HCT116 (cell line): ENCODE data around the gene ACTBL2. TPM values are rescaled to one million over a fixed set of nuclear protein-coding genes. Genes with fewer than 3 reads are reported as not detected.

ENCODE experiments used
- ATAC-seq: fragments of 200-7000 bp; cut with Tn5 transposase; 2 replicates; pipeline ENCODE4 v1.9.1; 2020; ENCODE audit warnings: mild to moderate bottlenecking, moderate library complexity
- BruUV-seq: library from RNA; stranded (reverse); fragments of 400-500 nt; replicated peaks from 2 replicates; lab custom pipeline; 2021; lab: Mats Ljungman, UMichigan
- CTCF ChIA-PET: fragments of 300-600 bp; sonication (Branson Sonifier 250); formaldehyde crosslinking; loops from one replicate; lab custom pipeline; 2021; ENCODE audit warnings: antibody characterized with exemption; lab: Charles Lee
- POLR2A ChIA-PET: fragments of 300-600, 350-600 bp; sonication (Branson Sonifier 250); formaldehyde crosslinking; loops from one replicate; lab custom pipeline; 2021; ENCODE audit warnings: antibody characterized with exemption; lab: Charles Lee
- RAD21 ChIA-PET, 2 experiments: fragments of 300-600 bp; sonication (Branson Sonifier 250); formaldehyde crosslinking; loops; one replicate each; lab custom pipeline; 2023; ENCODE audit warnings: low total read pairs in 2 of 2; ENCODE audit not compliant: uncharacterized antibody in 2 of 2, unreplicated experiment in 2 of 2, low non-redundant PET in 1 of 2; lab: Charles Lee
- DNase-seq: peaks from one replicate; pipeline ENCODE4 v3.0.0-alpha.2; 2010; ENCODE audit warnings: low read depth, low spot score
- H2AFZ ChIP-seq: fragments of 200-600 bp; shearing (Covaris generic), sonication (generic); 2 replicates; pipeline ENCODE4 v1.6.1; 2017; ENCODE audit warnings: low read depth, mixed run types, mixed read lengths, antibody characterized with exemption, low read length; ENCODE audit not compliant: poor library complexity, severe bottlenecking
- H3K27ac ChIP-seq: 2 replicates; pipeline ENCODE4 v1.5.1; 2012; ENCODE audit warnings: low read depth, low read length
- H3K27me3 ChIP-seq: fragments of 200-600 bp; sonication (generic); 2 replicates; pipeline ENCODE4 v1.6.1; 2016; ENCODE audit warnings: mixed run types, low read length, mixed read lengths; ENCODE audit not compliant: insufficient read depth
- H3K36me3 ChIP-seq, 2 experiments: fragments of 200-500 bp in 1 of 2; fragments of 200-600 bp in 1 of 2; sonication (Bioruptor generic) in 1 of 2; sonication (generic) in 1 of 2; 2 replicates each; pipeline versions ENCODE4 v1.5.1 to v1.6.1; 2014 to 2016; ENCODE audit warnings: low read length in 2 of 2, inconsistent platforms in 1 of 2, mixed read lengths in 1 of 2, mixed run types in 1 of 2; ENCODE audit not compliant: insufficient read depth in 2 of 2, control insufficient read depth in 1 of 2
- H3K4me1 ChIP-seq, 2 experiments: fragments of 200-600 bp in 1 of 2; sonication (generic) in 1 of 2; 2 replicates each; pipeline versions ENCODE4 v1.5.1 to v1.6.1; 2012 to 2017; ENCODE audit warnings: low read length in 2 of 2, inconsistent platforms in 1 of 2, mild to moderate bottlenecking in 1 of 2, mixed read lengths in 1 of 2, mixed run types in 1 of 2, moderate library complexity in 1 of 2; ENCODE audit not compliant: insufficient read depth in 2 of 2, control insufficient read depth in 1 of 2
- H3K4me2 ChIP-seq: fragments of 200-600 bp; sonication (generic); 2 replicates; pipeline ENCODE4 v1.6.1; 2017; ENCODE audit warnings: mixed run types, low read length, mixed read lengths
- H3K4me3 ChIP-seq, 2 experiments: fragments of 200-600 bp in 1 of 2; sonication (generic) in 1 of 2; replicated peaks in 1 of 2; 2 replicates each; pipeline ENCODE4 v1.5.1; 2011 to 2016; ENCODE audit warnings: low read length in 2 of 2, control low read depth in 1 of 2, low read depth in 1 of 2, mild to moderate bottlenecking in 1 of 2, mixed read lengths in 1 of 2, mixed run types in 1 of 2
- H3K79me2 ChIP-seq: fragments of 200-600 bp; sonication (generic); 2 replicates; pipeline ENCODE4 v1.6.1; 2017; ENCODE audit warnings: mild to moderate bottlenecking, mixed run types, low read length, moderate library complexity, mixed read lengths; ENCODE audit not compliant: insufficient read depth
- H3K9ac ChIP-seq: fragments of 200-600 bp; sonication (generic); 2 replicates; pipeline ENCODE4 v1.6.1; 2016; ENCODE audit warnings: low read length, mixed read lengths
- H3K9me2 ChIP-seq: fragments of 200-600 bp; sonication (generic), shearing (Covaris generic); 2 replicates; pipeline ENCODE4 v1.6.1; 2017; ENCODE audit warnings: mixed run types, mild to moderate bottlenecking, moderate library complexity; ENCODE audit not compliant: insufficient read depth
- H3K9me3 ChIP-seq, 2 experiments: fragments of 200-500 bp in 1 of 2; fragments of 200-600 bp in 1 of 2; sonication (Bioruptor generic) in 1 of 2; sonication (generic) in 1 of 2; 2 replicates each; pipeline ENCODE4 v1.6.1; 2014 to 2017; ENCODE audit warnings: low read length in 2 of 2, mixed read lengths in 2 of 2, inconsistent platforms in 1 of 2, low read depth in 1 of 2, mild to moderate bottlenecking in 1 of 2, mixed run types in 1 of 2, moderate library complexity in 1 of 2; ENCODE audit not compliant: control insufficient read depth in 1 of 2, insufficient read depth in 1 of 2
- H4K20me1 ChIP-seq: fragments of 200-600 bp; sonication (generic), shearing (Covaris generic); 2 replicates; pipeline ENCODE4 v1.6.1; 2017; ENCODE audit warnings: mixed run types, mild to moderate bottlenecking, moderate library complexity; ENCODE audit not compliant: insufficient read depth
- ATF3 ChIP-seq: IDR thresholded peaks from 2 replicates; pipeline ENCODE4 v1.6.1; 2012
- EZH2 ChIP-seq: fragments of 200-600 bp; sonication (generic); IDR thresholded peaks from 2 replicates; pipeline ENCODE4 v1.6.1; 2017; ENCODE audit warnings: antibody characterized with exemption, mixed run types
- FOSL1 ChIP-seq: IDR thresholded peaks from 2 replicates; pipeline ENCODE4 v1.6.1; 2012; ENCODE audit warnings: low read depth
- MAX ChIP-seq: IDR thresholded peaks from 2 replicates; pipeline ENCODE4 v1.6.1; 2012
- POLR2A ChIP-seq: IDR thresholded peaks from 2 replicates; pipeline ENCODE4 v1.7.0; 2011; ENCODE audit warnings: borderline replicate concordance; ENCODE audit not compliant: insufficient read depth, insufficient read length; ENCODE audit errors: extremely low read depth
- POLR2AphosphoS5 ChIP-seq: IDR thresholded peaks from 2 replicates; pipeline ENCODE4 v1.6.1; 2011; ENCODE audit warnings: mild to moderate bottlenecking, low read depth, low read length, moderate library complexity
- SRF ChIP-seq: IDR thresholded peaks from 2 replicates; pipeline ENCODE4 v1.6.1; 2012; ENCODE audit warnings: low read depth
- YY1 ChIP-seq: IDR thresholded peaks from 2 replicates; pipeline ENCODE4 v1.6.1; 2011; ENCODE audit warnings: low read length, low read depth, moderate library complexity, mild to moderate bottlenecking; ENCODE audit not compliant: insufficient replicate concordance; ENCODE audit errors: extremely low read depth
- ZBTB33 ChIP-seq: IDR thresholded peaks from 2 replicates; pipeline ENCODE4 v1.6.1; 2011; ENCODE audit warnings: mild to moderate bottlenecking, low read length, moderate library complexity; ENCODE audit not compliant: insufficient replicate concordance; ENCODE audit errors: extremely low read depth
- intact Hi-C: fragments of 100-400 bp; cut with micrococcal nuclease; formaldehyde crosslinking; loops from 2 replicates; pipeline ENCODE4 v1.10.0; 2022
- total RNA-seq: library from RNA; stranded (reverse); gene quantifications from one replicate; pipeline ENCODE4 v1.2.1, GENCODE V29; 2021; ENCODE audit not compliant: unreplicated experiment

Gene ACTBL2
- total RNA-seq, 1 experiment from 2014 or later = 0.07 TPM

GRCh38 chr5:57529864-57530263 lies 47.3 kb upstream of the ACTBL2 start:
- ATAC-seq = no peak
- H3K79me2 ChIP-seq = no peaks in the 10 kb centered on the region
- no TSS peak for BruUV-seq

More at GRCh38 chr5:57529864-57530263, 47.3 kb upstream of the ACTBL2 start:
- intact Hi-C loops = no loop called here
- Histone ChIP-seq H3K36me3 (no peaks in the 10 kb centered on the region), H3K4me2 (no peak overlapping the region), H2AFZ (no peak overlapping the region), H4K20me1 (no peaks in the 10 kb centered on the region), H3K4me3 (no peak overlapping the region), H3K9me3 (no peaks in the 10 kb centered on the region), H3K27ac (no peak overlapping the region), H3K4me1 (peaks cover 0 to 8% of the 10 kb centered on the region in 2 experiments; a peak in 2 of 4 replicates), H3K9me2 (no peaks in the 10 kb centered on the region), H3K9ac (no peak overlapping the region), H3K27me3 (no peaks in the 10 kb centered on the region)
- TF ChIP-seq YY1 (no peak), POLR2AphosphoS5 (no peak), POLR2A (no peak), ATF3 (no peak), ZBTB33 (no peak), FOSL1 (no peak), EZH2 (no peak), MAX (no peak), SRF (no peak)
- ChIA-PET CTCF (no interaction called here), RAD21 (no interaction called here), POLR2A (no interaction called here)
- DNase-seq = no peak
